NK-92 (cell line): ENCODE data around the gene SMYD3.

Source experiments
- DNase-seq: peaks from one replicate; lab custom pipeline; 2025; ENCODE audit not compliant: unreplicated experiment; lab: John Stamatoyannopoulos, UW

The SMYD3 gene

GRCh38 chr1:245881767-245882391 is 625.2 kb downstream of the SMYD3 start:
- no peak for DNase-seq

- DNase-seq: no peak
These were observed 626.2 kb downstream of the SMYD3 start for GRCh38 chr1:245880754-245881403.

DNA sequence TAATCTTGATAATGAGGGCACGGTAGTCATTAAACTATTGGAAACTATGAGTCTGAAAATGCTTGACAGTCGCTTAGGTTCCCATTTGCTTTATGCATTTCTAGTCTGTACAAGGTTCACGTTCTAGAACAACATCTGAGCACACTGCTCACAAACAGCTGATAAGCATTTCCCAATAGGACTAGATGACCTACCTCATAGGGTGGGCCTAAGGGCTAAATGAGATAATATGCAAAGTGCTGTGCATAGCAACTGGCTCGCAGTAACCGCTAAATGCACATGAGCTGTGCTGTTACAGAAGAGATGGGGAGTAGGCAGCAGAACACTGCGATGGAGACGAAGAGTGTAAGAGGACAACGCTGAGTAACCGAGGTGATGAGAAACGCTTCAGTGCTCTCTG is 628.0 kb downstream of the SMYD3 start:
- no peak for DNase-seq

DNA sequence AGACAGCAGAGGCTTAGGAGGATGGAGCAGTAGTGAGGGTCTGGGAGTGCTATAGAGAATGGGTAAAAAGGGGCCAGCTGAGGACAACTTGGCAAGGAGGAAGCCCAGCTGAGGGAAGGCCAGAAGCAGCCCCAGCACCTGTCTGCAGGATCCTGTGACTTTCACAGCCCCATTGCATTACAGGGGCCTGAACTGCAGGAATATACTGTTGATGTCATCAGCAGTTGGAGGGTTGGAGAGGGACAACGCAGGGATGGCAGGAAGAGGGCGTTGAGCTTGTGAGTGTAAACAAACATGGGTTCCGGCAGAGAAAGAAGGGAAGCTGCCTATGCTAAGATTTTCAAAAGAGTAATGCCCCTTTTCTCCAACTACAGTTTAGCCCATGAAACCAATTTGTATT is 628.5 kb downstream of the SMYD3 start:
- DNase-seq: no peak

DNA sequence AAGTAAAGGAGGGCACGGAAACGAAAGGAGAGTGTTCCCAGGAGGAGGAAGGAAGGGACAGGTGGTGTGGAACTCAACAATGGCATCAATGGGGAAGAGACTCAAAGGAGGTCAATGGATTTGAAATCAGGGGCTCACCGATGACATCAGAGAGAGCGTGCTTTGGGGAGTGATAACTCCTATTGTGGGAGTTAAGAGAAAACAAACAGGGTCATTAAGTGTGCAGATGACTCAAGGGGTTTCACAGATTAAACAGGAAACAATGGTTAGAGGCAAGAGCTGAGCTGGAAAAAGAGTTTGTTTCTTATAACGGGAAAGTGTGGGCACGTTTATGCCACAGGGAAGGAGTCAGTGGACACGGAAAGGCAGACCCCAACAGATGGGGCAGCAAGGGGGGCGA is 629.1 kb downstream of the SMYD3 start:
- DNase-seq: no peak

DNA sequence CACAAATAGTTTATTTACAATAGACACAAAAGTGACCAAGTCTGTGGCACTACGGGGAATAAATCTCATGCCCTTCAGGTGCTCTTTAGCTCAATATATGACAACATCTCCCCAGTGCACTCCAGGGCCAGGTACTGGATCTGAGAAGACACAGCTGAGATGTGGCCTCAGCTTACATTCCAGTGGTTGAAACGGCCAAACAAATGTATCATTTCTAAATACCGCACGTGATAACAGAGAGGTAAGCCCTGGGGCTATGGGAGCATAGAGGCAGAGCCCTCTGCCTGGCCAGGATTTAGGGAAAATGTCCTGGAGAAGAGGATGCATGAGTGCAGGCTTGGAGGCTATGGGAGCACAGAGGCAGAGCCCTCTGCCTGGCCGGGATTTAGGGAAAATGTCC is 630.5 kb downstream of the SMYD3 start:
- no peak for DNase-seq

DNA sequence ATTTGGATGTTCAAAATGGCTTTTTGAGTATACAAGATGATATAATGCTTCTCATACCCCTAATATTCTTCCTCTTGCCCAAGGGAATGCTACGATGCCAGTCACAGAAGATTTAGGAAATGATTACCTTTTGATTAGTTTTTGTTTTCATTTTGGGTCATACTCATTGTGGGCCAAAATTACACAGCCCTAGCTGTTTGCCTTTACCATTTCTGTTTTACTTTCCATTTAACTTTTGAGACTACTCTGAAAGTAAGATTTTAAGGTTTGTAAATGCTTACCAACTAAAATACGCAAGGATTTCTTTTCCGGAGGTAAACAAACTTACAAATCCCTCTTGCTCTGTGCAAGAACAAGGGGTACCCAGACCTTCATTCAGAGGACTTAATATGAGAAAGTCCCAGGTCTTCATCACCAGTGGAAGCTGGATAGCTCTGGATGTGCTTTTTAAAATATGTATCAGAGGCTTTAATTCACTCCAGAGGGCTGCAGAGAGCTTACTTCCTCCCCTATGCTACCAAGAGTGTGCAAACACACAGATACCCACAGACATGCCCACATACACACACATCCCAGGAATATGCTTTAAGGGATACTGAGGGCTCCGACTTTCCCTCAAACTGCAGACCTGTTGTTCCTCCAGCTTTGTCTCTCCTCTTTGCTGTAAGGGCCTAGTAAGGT is 631.4 kb downstream of the SMYD3 start:
- DNase-seq: no peak

DNA sequence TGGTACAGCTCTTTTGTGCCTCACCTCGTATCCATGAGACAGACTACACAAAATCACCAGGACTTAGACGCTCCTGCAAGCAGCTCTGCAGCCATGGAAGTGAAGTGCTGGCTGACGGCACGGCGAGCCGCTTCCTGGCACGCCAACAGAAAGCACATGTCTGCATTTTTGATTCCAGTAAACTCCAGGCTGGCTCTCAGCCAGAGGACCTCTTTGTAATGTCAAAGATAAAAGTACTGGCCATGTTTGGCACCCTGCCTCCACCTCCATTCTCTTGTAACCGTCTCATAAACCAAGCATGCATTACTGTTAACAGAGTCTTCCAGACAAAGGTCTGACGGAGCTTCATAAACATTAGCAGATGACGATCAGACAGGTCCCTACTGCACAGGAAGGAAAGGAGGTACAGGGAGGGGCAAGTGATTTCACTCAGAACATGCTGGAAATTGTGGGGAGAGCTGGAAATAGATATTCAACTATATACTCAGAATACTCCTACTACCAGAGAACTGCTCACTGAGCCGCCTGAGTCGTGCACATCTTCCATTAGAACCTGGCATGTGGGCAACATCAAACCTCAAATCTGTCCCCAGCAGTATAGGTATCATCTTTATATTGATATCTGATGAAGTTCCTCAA is 632.0 kb downstream of the SMYD3 start:
- no peak for DNase-seq

- no peak for DNase-seq
These were observed 633.0 kb downstream of the SMYD3 start for GRCh38 chr1:245873883-245874671.

- DNase-seq: no peak
These were observed 634.0 kb downstream of the SMYD3 start for GRCh38 chr1:245873068-245873467.

GRCh38 chr1:245872475-245872874 is 634.6 kb downstream of the SMYD3 start:
- no peak for DNase-seq

DNA sequence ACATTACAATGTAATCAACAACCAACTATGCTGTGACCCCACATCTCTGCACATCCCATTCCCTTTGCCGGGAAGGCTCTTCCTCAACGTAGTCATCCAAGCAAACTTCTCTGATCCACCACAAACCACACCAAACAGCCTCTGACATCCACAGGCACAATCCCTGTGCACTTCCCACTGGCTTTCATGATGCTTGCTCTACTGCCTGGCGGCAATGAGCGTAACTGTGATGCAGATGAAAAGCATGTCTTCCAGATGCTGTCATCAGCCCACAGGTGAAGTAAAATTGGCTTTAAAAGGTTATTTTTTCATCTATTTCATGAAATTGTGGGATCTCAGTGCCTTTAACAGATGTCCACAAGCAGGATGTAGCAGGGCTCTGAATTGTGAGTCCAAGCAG is 635.2 kb downstream of the SMYD3 start:
- DNase-seq: no peak

DNA sequence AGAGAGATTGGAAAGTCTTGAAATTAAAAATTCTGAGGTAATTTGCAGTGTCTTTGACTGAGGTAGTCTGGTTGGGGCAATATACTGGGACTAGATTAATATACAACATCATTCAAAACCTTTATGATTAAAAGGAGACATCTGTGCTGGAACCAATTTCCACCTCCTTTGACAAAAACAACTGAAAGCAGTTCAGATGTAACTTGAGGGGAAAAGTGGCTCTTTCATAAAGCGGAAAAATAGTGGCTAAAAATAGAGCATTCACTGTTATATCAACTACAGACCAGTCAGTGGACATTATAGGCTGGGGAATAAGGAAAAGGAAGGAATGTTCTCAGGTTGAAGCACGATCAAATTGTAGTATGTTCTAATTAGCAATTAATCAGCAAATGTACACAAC is 635.9 kb downstream of the SMYD3 start:
- no peak for DNase-seq

DNA sequence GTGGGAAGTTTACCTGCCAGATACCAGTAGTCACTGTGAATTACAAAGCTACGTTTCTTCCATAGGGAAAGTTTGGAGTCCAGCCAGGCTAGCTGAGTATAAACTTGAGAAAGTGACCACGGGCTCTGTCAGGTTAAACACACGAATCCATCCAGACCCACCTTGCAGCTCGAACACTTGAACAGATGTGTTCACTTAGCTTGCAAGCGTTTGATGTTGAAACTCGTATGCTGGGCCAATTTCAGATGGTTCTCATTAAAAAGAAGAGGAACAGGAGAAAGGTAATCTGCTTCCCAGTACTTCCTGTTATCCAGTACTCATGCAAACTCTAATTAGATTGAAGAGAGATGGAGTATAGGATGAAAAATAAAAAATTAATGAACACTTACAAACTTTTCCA is 636.4 kb downstream of the SMYD3 start:
- no peak for DNase-seq

GRCh38 chr1:245869847-245870246 is 637.2 kb downstream of the SMYD3 start:
- DNase-seq: no peak

DNA sequence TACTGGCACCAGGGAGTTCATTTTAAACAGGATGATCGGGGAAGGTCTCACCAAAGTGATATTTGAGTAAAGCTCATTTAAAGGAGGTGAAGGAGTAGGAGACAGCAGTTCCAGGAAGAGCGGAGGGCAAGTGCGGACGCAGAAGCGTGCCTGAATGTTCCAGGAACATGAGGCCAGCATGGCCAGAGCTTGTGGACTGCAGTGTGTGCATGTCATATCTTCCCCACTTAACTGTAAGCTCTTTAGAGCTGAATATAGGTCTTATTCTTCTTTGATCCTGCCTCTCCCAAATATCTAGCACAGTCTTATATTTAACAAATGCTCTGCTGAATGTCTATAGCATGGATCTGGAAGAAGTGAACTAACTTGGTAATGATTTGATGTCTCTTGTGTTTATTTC is 639.3 kb downstream of the SMYD3 start:
- no peak for DNase-seq

- no peak for DNase-seq
These were observed 642.2 kb downstream of the SMYD3 start for GRCh38 chr1:245864872-245865271.

- DNase-seq: no peak
These were observed 643.4 kb downstream of the SMYD3 start for GRCh38 chr1:245863566-245864184.

DNA sequence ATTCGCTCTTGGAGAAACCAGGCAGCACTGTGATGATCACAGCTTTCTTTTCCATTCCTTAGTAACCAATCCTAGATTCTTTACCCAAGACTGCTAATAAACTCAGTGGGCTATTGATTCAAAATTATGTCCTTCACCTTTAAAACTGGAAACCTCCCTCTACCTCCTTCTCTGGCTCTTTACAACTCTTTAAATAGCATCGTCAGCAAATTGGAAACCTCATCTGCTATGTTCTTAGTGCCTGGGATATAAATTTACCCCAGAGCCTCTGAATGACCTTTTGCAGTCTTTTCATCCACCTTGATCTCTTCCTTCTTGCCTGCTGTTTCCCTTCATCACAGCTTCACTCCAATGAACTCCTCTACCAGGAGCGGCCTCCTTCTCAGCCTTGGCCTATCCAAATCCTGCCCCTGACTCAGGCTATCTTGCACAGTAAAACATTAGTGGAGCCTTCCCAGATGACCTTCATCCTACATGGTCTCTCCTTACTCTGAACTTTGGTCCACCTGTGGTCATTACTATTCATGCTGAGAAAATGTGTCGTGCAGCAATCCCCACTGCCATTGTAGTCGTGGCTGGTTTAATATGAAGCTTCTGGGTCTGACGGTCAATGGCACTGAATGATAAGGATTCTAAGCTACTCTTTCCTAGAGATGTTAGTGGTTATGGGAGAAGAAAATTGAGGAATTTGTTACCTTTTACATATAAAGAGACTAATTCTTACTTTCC is 644.1 kb downstream of the SMYD3 start:
- DNase-seq: no peak
